Hepatocyte (in vitro differentiated cells): ENCODE results near the gene SCFD1.

Experiments
- EZH2phosphoT487 ChIP-seq: fragments of 200-600 bp; sonication (generic); IDR thresholded peaks from one replicate; pipeline ENCODE4 v1.6.1; 2018; ENCODE audit warnings: antibody characterized with exemption, mild to moderate bottlenecking, low read depth, moderate library complexity; ENCODE audit not compliant: unreplicated experiment, severe bottlenecking
- TF ChIP-seq, protein P1 (sequence below): fragments of 200-600 bp; sonication (generic); IDR thresholded peaks from 2 replicates; pipeline ENCODE4 v1.5.1; 2016; ENCODE audit warnings: antibody characterized with exemption, mild to moderate bottlenecking; ENCODE audit not compliant: poor library complexity

DNA sequence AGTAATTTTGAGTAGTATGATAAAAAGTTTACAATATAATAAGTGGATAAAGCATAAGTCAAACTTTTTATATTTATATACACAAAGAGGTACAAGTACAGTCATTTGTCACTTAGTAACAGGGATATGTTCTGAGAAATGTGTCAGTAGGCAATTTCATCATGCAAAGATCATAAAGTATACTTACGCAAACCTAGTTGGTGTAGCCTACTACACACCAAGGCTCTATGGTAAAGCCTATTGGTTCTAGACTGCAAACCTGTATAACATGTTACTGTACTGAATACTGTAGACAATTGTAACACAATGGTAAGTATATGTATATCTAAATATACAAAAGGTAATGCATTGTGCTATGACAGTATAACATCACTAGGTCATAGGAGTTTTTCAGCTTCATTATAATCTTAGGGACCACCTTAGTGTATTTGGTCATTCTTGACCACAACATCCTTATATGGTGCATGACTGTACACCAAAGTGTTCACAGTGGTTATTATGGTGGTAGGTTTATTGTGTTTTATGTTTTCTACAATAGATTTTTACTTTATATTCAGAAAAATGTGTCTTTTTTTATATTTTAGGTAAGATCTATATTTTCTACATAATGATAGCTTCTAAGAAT lies 14.9 kb upstream of the SCFD1 start:
- TF ChIP-seq, protein P1, sequence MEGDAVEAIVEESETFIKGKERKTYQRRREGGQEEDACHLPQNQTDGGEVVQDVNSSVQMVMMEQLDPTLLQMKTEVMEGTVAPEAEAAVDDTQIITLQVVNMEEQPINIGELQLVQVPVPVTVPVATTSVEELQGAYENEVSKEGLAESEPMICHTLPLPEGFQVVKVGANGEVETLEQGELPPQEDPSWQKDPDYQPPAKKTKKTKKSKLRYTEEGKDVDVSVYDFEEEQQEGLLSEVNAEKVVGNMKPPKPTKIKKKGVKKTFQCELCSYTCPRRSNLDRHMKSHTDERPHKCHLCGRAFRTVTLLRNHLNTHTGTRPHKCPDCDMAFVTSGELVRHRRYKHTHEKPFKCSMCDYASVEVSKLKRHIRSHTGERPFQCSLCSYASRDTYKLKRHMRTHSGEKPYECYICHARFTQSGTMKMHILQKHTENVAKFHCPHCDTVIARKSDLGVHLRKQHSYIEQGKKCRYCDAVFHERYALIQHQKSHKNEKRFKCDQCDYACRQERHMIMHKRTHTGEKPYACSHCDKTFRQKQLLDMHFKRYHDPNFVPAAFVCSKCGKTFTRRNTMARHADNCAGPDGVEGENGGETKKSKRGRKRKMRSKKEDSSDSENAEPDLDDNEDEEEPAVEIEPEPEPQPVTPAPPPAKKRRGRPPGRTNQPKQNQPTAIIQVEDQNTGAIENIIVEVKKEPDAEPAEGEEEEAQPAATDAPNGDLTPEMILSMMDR = no peak
- no peak for TF ChIP-seq EZH2phosphoT487
